HG03457 (cell line): Measurements from ENCODE around the gene TAPBPL.

ENCODE experiments used
- ATAC-seq: cut with Tn5 transposase; IDR thresholded peaks from one replicate; pipeline ENCODE4 v1.9.1; 2021; ENCODE audit warnings: moderate number of reproducible peaks; ENCODE audit not compliant: unreplicated experiment

TAPBPL gene

GRCh38 chr12:6435961-6436715 is 15.7 kb upstream of the TAPBPL start:
- ATAC-seq, result no peak

- no peak for ATAC-seq
Measured at GRCh38 chr12:6437586-6437985, 14.3 kb upstream of the TAPBPL start.

- no peak for ATAC-seq
Measured at GRCh38 chr12:6438345-6438744, 13.5 kb upstream of the TAPBPL start.

- ATAC-seq, result no peak
Measured at GRCh38 chr12:6440391-6440790, 11.5 kb upstream of the TAPBPL start.

GRCh38 chr12:6442836-6443235 is 9.0 kb upstream of the TAPBPL start:
- no peak for ATAC-seq

GRCh38 chr12:6443361-6443983 is 8.4 kb upstream of the TAPBPL start:
- no peak for ATAC-seq

GRCh38 chr12:6444031-6444430 is 7.8 kb upstream of the TAPBPL start:
- ATAC-seq, result no peak

- ATAC-seq, result no peak
Measured at GRCh38 chr12:6444704-6445688, 6.8 kb upstream of the TAPBPL start, which contains the start of gene CD27. CD27 (plus strand) TSS chr12:6444955; CDS start chr12:6445096, 141 bp downstream.

GRCh38 chr12:6450091-6450868 is 1.6 kb upstream of the TAPBPL start:
- ATAC-seq, result no peak

GRCh38 chr12:6450869-6451347 is 934 bp upstream of the TAPBPL start:
- no peak for ATAC-seq

GRCh38 chr12:6452245-6452943 is 552 bp downstream of the TAPBPL start:
- ATAC-seq, result no peak

- ATAC-seq, result no peak
Measured at GRCh38 chr12:6452944-6453630, 1.2 kb downstream of the TAPBPL start.

GRCh38 chr12:6457220-6457945 is 5.5 kb downstream of the TAPBPL start:
- no peak for ATAC-seq

- ATAC-seq, result no peak
Measured at GRCh38 chr12:6458281-6459003, 6.6 kb downstream of the TAPBPL start.

- ATAC-seq, result no peak
Measured at GRCh38 chr12:6459004-6459337, 7.1 kb downstream of the TAPBPL start.

- ATAC-seq, result no peak
Measured at GRCh38 chr12:6460751-6461371, 9.0 kb downstream of the TAPBPL start.

GRCh38 chr12:6461401-6462233 is 9.8 kb downstream of the TAPBPL start:
- ATAC-seq, result peak; percentile 66
